ENCODE measurements around the gene STIM2.
"Not testable (repeated sequence)": the region's sequence is repeated elsewhere in the genome, so short reads cannot be mapped to it uniquely, and the experiment has no call there.

Gene STIM2

DNA sequence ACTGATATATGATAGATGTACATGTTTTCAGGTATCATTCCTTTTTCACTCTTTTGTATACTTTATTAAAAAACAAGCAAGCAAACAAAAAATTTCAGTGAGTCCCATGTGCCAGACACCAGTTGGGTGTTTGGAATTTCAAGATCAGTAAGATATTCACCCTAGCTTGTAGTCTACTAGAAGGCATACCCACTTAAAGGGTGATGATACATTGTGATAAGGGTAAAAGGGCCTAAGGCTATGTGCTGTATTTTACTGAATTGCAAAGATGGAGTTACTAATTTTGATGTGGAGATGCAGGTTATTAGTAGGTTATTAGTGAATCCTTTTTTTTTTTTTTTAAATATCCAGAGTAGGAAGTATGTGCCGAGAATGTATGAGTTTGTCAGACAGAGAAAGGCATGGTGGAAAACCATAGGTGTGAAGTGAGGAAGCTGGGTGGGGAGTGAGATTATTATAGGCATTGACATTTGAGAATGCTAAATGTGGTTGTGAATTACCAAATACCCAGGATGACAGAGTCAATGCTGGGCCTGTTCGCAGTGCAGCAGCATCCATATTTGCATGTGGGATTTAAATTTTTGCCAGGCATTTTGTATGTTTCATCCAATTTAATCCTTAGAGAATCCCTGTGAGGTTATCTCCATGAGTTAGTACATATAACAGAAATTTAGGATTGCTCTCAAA lies 10.1 kb downstream of the STIM2 start:
- no peak for DNase-seq

DNA sequence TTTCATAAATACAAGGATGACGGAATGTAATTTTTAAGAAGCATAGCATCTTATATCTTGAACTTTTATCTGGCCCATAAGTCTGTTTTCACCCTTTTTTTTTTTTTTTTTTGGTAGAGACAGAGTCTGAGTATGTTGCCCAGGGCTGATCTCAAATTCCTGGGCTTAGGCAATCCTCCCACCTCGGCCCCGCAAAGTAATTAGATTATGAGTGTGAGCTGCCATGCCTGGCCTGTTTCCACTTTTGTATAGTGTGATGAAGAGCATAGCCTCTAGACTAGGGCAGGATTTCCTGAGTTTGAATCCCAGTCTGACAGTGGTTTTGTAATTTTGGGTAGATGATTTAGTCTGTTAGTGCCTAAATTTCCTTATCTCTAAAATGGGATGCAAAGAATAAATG lies 11.0 kb downstream of the STIM2 start:
- no peak for DNase-seq

DNA sequence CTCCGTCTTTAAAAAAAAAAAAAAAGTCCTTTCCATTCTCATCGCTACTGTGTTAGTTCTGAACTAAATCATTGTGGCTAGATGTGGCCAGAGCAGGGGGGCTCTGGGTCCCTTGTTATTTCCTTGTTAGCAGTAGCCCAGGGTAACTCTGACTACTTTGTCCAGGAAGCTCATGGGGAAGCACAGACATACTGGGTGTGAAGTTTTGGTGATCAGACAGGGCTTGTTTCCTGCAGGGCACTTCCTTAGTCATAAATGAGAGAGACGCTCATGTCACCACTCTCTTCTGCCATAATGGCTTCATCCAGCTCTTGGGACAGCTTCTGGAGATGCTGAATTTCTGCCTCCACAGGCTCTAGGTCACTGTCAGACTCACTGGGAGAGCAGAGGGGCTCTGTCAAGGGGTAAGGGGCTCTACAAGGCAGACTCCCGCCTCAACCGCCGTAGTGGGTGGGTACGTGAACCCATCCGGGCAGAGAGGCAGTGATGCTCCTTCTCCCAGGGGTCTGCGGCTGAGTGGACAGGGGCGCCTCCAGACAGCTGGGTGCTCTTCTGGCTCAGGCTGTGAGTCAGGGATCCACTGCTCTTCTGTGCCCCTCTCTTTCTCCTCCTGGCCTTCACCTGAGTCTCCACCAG lies 12.9 kb downstream of the STIM2 start:
- DNase-seq: no peak

DNA sequence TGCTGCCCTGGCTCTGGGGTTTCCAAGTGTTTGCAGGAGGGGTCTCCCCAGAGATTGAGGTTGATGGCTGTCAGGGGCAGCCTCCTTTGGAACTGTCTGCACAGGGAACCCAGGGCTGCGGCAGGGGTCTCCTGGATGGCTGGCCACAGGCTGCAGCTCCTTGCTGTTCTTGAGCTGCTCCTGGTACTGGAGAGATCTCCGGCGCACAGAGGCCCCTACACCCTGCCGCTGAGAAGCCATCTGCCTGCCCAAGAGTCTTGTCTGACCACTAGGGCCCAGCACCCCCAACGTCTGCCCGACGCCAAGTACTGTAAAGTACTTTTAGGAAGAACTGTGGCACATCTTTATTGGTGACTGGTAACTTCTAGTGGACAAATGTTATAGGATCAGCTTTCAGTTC lies 13.5 kb downstream of the STIM2 start:
- DNase-seq: no peak

DNA sequence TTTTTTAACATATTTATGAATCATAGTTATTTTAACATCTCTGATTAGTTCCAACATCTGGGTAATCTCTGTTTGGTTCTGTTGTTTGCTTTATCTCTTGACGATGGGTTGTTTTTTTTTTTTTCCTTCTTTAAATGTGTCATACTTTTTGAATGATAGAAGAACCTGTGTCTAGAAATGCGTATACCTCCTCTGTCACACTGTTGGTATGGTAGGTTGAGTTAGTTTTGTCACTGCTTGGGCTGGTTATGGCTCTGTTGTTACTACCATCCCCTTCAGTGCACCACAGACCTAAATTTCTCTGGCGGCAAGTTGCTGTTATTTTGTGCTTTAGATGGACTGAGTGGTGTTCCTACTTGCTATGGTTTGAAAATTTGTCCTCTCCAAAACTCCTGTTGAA lies 16.8 kb downstream of the STIM2 start:
- no peak for DNase-seq

DNA sequence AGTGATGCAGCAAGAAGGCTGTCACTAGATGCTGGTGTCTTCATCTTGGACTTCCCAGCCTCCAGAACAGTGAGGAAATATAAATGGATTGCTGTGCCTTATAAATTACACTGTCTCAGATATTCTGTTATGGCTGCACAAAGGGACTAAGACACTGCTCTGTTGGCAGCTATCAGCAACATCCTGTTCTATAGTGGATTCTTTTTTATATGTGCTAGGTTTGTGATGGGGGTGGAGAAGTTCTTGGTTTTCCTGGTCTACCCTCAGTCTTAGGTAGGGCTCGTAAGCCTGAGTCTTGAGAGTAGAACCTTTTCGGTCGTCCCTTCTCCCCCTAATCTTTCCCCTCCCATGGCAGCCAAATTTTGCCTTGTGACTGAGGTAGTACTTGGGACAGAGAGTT lies 17.3 kb downstream of the STIM2 start:
- no peak for DNase-seq

DNA sequence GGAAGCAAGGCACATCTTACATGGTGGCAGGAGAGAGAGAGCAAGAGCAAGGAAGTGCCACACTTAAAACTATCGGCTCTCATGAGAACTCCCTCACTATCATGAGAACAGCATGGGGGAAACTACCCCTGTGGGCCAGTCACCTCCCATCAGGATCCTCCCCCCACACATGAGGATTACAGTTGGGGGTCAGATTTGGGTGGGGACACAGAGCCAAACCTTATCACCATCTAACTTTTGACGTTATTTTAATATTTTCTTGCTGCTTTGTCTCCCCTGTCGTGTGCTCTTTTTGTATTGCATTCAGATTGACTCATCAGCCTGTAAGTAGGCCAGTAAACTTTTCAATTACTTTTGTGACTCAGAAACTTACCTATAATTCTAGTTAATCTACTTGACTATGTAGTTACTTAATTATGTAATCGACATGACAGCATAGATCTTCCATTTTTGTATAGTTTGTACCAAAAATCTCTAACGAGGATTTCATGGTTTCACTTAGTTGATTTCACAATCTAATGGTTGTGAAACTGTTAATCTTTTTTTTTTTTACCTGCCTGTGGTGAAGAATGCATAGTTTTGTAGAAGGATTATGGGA lies 18.3 kb downstream of the STIM2 start:
- DNase-seq: no peak

DNA sequence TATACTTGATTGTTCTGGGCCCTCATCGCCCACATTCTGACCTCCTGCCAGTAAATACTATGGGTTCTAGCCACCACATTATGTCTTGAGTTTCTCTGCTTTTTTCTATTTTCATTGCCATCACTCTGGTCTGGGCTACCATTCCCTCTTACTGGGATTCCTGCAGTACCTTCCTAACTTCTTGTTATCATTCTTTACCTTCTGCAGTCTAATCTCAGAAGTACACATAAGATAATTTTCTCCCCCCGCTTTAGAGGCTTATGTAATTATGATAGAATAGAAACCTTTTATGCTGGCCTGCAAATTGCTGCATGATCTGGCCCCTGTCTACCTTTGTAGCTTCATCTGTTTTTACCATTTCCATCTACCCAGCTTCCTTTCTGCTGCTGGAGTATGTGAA lies 19.2 kb downstream of the STIM2 start:
- DNase-seq: no peak

DNA sequence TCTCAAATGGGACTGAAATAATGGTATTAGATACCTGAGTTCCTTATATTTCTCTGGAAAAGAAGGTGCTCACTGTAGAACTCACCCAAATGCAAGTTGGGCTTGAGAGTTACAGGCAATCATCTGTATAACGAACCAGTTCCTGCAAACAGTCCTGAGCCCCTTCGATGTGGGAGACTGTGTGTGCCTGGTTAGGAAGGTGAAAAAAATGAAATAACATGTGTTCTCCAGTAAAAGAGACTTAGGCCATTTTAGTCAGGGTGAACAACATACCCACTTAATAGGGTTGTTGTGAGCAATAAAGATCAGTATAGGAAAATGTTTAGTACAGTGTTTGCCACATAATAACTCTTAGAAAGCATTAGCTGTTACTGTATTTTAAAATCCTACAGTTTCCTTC lies 23.4 kb downstream of the STIM2 start:
- no peak for DNase-seq

DNA sequence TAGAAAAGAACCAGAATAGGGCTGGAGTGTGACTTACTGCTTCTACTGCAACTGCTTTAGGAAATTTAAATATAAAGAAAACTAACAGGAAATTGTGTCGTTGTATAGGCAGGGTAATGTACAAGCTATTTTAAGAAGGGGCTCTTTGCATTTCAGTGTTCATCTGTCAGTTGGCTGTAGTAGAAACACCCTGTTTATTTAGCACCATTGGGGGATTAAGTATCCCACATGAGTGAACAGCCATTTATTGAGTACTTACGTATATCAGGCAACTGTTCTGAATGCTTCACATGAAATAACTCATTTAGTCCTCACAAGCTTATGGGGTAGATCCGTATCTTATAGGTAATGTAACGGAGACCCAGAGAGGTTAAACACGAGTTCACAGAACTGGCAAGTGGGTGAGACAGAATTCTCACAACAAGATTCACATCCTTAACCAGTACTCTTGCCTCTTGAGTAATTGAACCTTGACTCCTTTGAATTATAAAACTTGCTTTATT lies 23.9 kb downstream of the STIM2 start:
- DNase-seq: no peak

DNA sequence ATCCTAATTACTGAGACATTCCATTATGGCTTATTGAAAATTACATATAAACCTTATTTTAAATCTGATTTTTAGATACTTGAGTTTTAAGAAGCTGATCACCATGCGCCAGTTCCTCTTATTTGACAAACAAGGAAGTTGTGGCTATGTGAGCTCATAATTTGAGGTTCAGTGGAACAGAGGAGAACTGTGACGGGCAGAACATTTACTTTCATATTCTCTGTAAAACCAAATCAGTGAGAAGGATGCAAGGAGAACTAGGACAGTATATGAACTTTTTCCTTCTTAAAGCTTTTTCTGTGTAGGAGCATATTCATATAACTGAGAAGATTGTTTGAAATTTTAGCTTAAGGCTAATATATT lies 25.3 kb downstream of the STIM2 start:
- DNase-seq: no peak

DNA sequence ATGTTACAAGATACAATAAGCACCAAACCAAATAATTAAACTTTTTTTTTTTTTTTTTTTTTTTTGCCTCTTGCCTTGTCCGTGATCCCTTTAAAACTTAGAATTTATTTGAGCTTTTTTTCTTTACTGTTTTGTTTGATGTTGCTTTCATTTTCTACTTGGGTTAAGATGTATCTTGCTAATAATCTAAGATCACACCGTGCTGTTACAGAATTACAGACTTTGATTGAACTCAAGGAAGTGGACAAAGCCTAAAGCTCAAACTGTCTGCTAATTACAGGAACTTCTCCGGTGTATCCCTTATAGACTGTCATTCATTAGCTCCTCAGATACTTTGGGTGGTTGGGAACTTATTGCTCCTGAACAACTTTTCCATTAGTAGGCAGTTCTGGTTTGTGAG lies 26.5 kb downstream of the STIM2 start:
- no peak for DNase-seq

DNA sequence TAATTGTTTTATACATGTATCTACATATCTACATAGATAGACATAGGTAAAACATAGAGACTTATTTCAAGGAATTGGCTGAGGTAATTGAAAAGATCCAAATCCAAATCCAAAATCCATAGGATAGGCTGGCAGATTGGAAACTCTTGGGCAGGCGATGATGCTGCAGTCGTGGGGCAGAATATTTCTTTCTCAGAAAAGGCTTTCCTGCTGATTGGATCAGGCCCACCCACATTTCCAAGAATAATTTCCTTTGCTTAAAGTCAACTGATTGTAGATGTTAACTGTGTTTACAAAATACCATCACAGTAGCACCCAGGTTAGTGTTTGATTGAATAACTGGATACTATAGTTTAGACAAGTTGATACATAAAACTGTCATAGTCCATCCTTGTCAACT lies 27.2 kb downstream of the STIM2 start:
- no peak for DNase-seq

DNA sequence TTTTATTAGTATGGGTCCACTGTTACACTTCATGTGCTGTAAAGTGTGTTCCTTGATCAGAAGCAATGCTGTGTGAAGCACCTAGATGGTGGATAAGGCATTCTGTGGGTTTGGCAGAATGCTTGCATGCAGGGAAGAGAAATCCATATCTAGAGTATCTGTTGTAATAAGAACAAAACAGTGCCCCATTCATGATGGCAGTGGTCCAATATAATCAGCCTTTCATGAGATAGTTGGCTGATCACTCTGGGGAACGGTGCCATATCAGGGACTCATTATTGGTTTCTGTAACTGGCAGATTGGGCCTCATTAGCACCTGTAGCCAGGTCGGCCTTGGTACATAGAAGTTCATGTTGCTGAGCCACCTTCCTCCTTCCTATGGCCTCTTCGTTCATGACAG lies 28.7 kb downstream of the STIM2 start:
- DNase-seq: no peak

DNA sequence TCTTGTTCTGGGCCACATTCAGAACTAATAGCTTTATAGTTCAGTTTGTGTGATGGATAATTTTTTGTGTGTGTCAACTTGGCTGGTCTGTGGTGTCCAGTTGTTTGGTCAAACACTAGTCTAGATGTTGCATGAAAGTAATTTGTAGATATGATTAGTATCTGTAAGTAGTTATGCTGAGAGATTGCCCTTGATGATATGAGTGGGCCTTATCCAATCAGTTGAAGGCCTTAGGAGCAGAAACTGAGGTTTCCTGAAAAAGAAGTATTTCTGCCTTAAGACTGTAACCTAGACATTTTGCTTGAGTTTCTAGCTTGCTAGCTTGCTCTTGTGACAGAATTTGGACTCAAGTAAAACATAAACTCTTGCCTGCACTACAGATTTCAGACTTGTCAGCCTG lies 30.4 kb downstream of the STIM2 start:
- no peak for DNase-seq

DNA sequence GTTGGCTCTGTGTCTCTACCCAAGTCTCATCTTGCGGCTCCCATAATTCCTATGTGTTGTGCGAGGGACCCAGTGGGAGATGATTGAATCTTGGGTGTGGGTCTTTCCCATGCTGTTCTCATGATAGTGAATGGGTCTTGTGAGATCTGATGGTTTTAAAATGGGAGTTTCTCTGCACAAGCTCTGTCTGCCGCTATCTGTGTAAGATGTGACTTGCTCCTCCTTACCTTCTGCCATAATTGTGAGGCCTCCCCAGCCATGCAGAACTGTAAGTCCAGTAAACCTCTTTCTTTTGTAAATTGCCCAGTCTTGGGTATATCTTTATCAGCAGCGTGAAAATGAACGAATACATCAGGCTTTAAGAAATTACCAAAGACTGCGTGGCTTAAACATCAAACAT lies 31.2 kb downstream of the STIM2 start:
- DNase-seq: no peak

DNA sequence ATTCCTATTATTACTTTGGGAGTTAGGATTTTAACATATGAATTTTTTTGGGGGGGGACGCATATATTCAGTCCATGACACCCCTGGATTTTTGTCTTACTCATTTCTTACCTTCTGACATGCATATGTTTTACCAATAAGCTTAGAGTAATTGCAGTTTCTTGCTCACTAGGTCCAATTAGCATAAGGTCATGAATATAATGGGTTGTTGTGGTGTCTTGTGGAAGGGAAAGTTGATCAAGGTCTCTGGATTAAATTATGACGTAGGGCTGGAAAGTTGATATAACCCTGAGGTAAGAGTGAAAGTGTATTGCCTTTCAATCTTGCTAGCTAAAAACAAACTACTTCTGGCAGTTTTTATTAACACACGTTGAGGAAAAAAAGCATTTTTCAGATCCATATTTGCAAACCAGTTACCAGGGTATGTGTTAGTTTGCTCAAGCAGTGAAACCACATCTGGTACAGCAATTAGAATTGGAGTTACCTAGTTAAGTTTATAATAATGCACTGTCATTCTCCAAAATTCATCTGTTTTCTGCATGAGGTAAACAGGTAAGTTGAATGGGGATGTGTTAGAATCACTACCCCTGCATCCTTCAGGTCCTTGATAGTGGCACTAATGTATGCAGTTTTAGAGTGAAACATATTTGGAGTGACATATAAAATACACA lies 32.0 kb downstream of the STIM2 start:
- no peak for DNase-seq

DNA sequence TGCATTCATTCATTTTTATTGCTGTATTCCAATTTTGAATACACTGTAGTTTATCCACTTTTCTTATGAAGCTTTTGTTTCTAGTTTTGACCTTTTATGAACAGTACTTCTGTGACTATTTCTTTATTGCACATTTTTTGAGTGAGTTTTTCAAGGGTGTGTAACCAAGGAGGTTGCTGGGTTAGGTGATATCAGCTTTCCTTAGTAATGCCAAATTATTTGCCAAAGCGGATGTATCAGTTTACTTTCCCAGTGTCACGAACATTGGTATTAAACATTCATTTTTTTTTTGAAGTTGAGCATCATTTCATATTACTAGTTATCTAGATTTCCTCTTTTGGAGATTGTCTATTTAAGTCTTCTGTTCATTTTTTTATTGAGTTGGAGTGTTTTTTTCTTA lies 32.9 kb downstream of the STIM2 start:
- DNase-seq: no peak

DNA sequence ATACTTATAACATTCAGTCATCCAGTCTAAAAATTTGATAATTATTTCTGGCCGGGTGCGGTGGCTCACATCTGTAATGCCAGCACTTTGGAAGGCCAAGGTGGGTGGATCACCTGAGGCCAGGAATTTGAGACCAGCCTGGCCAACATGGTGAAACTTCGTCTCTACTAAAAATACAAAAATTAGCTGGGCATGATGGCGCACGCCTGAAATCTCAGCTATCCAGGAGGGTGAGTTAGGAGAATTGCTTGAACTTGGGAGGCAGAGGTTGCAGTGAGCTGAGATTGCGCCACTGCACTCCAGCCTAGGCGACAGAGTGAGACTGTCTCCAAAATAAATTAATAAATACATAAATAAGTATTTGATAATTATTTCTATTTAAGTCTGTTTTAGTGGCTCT lies 34.2 kb downstream of the STIM2 start:
- not testable (repeated sequence) for DNase-seq

DNA sequence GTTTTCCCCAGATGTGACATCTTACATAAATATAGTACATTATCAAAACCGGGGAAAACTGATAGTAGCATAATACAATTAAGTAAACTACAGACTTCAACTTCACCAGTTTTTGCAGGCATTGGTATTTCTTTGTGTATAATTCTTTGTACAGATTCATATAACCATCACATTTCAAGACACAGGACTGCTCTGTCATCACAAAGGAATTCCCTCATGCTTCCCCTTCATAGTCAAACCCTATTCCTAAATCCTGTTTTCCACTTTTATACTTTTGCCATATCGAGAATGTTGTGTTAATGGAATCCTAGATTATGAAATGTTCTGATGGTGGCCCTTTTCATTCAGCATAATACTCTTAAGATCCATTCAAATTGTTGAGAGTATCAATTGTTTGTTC lies 36.0 kb downstream of the STIM2 start:
- DNase-seq: no peak

DNA sequence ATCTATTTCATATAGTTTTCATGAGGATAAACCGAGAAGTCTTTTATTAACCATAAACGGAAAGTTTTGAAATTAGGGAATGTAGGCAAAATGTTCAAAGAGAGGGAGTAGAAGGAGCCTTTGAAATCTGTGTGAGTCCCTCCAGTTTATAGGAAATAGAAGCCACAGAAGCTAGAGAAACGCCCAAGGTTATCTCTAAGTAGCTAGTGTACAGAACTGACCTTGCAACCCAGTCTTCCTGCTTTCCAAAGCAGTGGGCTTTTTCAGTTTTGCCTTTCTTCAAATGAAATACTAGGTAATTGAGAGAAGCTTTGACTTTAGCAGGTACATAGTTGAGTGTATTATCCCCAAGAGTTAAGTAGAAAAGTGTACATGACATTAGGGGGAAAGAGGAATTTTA lies 39.4 kb downstream of the STIM2 start:
- DNase-seq: no peak

DNA sequence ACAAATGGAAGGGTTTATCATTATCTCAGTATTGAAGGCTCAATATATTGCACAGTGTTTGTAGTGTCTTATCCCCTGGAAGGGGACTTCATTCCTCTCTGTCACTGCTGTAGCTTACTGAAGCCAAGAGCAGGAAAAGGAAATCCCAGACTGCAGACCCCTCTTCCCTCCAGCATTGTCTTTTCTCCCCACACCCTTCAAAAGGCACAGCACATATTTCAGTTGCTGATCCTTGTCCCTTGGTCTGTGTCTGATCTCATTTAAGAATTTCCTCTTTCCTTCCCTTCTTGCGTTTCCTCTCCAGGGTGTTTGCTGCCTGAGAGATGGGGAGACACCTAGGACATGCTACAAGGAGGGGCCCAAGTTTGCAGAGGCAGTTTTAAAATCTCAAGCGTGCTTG lies 40.1 kb downstream of the STIM2 start:
- DNase-seq: no peak

DNA sequence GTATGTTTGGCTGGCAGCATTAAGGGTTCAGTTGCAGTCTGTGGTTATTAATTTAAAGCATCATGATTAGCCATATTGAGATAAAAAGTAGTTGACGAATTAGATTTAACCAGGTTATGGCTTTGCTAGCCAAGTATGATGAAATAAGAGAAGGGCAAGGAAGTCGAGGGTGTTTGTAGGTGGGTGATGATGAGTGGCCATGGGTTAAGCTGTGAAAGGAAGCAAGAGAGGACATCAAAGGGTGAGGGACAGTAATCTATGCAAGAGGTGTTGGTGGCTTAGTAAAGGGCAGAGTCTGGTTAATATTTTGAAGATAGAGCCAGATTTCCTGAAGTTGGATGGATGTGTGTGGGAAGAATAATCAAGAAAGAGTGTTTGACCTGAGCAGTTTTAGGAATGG lies 44.5 kb downstream of the STIM2 start:
- DNase-seq: no peak

Measured in retina (tissue), 1 donor.